NCI-H345 treated with DMSO at 0.1 percent for 48 hours (cell line): ENCODE data around the gene GMPPB.

Experiments used
- DNase-seq: peaks from one replicate; lab custom pipeline; 2025; ENCODE audit not compliant: unreplicated experiment; lab: John Stamatoyannopoulos, UW

GMPPB gene

DNA sequence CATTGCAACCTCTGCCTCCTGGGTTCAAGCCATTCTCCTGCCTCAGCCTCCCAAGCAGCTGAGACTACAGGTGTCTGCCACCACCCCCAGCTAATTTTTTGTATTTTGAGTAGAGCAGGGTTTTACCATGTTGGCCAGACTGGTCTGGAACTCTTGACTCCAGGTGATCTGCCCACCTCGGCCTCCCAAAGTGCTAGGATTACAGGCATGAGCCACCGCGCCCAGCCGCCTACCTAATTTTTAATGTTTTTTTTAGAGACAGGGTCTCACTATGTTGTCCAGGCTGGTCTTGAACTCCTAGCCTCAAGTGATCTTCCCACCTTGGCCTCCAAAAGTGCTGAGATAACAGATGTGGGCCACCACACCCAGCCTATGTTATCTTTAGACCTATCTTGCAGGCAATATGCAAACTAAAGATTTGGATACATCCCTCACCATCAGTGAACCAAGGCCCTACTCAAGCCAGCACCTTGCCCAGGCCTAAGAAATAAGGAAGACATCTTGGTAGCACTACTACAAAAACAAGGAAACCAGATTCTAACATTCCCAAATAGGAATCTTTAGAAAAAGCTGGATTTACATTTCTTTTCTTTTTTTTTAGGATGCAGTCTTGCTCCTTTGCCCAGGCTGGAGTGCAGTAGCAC lies 6.3 kb upstream of the GMPPB start:
- DNase-seq: no peak

DNA sequence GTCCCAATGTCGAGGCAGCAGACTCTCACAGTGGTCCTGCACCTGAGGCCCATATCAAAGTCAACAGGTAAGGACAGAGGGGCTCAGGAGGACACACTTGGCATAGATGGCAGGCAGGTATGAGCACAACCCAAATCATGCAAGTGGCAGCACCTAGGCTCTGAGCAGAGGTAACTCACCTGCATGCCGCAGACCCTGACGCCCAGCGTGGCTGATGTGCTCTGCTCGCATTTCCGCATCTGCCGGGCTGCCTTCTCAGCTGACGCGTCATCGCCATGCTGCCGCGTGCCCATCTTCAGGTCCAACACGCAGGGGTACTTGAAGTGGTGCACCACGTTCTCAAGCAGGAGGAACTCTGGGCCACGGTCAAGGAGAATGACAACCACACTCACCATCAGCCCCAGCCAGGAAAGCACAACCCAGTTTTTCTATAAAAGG lies 4.2 kb upstream of the GMPPB start:
- DNase-seq: no peak

DNA sequence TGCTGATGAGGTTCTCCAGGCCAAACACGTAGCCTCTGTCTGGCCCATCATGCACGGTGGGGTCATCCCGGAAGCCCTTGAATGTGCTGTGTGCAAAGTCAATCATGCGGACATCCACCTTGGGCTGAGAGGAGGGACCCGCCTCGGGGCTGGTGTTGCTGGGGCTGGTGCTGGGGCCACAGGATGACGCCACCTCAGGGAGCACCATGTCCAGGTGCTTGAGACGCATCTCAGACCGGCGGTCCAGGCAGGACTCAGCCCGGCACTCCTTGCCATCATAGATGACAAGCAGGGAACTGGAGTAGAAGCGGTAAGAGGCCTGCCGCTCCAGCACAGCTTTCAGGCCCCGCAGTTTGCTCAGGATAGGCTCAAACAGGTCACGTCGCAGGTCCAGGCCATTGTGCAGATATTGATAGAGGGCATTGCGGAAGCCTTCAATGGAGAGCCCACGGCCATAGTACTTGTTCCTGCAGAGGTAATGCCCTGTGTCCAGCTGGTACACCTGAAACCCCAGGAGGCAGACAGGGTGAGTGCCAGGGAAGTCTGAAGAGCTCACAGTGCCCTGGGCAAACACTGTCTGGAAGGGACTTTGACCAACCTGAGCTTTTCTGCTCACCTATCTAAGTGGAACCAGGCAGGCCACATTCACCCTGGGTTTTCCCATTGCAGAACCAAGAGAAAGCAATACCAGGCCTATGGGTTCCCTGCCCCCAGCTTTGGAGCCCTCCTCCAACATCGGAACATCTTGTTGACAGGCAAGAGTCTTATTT lies 3.6 kb upstream of the GMPPB start:
- DNase-seq: no peak

DNA sequence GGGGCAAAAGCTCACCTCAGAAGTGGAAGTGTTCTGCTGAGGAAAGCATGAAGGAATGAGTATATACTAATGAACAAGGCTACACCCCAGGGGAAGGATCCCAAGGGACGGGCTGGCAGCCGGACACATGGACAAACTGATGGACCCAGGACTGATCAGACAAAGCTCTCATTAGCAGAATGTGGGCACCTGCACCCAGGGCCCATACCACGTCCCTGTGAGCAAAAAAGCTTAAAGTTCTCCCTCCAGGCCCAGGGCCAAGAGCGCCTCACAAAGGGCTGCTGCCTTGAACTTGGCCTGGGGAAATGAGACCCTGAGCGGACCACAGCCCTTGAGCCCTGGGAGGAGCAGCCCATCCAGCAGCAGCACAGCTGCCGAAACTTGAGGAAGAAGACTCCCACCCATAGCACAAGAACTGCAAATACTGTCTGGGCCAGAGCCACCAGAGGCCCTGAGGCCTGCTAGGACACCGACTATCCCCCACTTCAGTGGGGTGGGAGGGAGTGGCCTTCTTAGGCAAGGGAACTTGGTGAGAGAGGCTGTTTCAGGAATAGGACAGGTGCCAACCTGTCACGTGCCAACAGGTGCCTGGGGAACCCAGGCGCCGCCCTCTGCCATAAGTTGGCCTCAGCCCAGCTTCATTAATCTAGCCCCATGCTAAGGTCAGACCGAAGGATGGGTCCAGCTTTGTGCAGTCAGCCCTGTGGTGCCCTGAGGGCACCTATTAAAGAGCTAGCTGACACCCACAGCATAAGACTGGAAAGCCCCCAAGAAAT lies 2.3 kb upstream of the GMPPB start:
- DNase-seq: no peak

DNA sequence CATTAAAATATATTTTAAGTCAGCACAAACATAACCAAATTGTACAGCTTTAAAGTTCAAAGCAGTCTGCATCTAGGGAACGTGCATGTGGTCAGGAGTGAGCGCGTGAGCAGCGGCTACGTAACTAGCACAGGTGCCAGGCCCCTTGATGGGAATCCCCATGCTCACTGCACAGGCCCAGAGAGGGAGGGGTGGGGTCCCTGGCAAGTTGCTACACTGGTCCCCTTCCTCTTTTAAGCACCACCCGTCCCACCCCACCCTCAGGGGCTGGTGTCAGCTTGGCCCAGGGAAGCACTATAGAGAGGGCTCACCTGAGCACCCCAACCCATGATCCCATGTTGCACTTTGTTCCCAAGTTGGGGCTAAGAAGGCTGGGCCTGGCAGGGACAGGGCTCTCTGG lies 835 bp upstream of the GMPPB start:
- no peak for DNase-seq

DNA sequence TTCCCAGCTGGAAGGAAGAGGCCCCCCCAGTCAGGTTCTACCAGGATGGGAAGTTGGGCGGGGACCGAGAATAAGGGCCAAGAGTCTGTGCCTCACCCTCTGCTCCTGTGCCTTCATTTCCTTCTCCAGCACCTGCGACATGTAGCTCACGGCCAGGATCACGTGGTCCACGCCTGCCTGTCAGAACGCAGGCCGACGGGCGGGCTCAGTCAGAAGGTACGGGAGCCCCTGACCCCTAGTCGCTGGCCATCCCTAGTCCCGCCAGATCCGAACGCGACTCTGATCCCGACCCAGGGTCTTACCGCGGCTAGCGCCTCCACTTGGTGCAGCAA lies 489 bp downstream of the GMPPB start:
- DNase-seq: no peak

DNA sequence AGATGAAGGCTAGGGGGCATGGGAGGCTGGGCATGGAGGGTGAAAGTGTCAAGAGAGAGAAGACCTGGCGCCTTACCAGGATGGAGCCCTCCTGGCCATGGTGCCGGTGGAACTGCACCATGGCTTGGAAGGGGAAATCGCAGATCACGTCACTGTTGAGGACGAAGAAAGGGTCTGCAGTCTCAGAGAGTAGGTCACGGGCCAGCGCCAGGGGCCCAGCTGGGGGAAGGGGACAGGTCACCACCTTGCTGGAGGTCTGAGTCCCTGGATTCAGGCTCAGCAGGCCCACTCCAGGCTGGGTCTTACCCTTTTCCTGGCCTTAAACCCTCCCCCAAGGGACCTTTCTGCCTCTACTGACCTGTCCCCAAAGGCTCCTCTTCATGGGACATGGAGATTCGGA lies 855 bp downstream of the GMPPB start:
- DNase-seq: no peak

DNA sequence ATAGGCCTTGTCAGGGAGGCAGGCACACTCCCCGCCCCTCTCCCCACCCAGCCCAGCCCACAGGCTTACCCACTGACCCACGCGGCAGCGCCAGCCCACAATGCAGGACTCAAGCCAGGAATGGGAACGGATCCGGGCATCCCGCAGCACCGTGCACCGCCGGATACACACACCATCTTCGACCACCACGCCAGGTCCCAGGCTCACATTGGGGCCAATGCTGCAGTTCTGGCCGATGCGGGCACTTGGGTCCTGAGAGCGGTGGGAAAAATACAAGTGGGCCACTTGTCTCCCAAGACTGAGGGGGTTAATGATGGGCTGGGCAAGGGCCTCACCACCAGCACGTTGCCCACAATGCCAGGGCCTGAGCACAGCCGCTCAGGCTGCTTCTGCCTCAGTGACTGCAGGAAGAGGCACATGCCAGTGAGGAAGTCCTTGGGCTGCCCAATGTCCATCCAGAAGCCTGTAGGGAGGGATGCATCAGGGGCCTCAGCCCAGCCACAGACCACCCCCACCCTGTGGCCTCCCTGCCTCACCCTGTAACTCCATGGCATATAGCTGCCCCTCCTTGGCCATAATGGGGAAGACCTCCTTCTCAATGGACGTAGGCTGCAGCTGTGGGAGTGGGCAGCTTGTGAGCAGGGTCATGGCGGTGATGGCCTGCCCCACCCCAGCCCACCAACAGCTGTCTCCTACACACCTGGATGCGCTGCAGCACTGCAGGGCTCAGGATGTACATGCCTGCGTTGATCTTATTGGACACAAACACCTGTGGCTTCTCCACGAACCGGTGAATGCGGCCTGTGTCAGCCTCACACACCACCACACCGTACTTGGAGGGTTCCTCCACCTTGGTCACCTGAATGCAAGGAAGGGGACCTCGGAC lies 1.6 kb downstream of the GMPPB start:
- no peak for DNase-seq

DNA sequence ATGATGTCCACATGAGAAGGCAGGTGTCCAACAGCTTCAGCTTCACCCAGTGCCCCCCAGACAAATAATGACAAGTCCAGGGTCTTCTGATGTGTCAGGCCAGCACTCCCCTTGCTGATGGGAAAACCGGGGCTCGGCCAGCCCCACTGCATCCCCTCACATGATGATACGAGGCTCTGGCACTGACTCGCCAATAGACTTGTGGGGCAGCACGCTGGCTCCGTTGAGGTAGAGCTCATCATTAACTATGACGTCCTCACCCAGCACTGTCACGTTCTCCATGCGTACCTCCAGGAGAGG lies 2.2 kb downstream of the GMPPB start:
- DNase-seq: no peak

DNA sequence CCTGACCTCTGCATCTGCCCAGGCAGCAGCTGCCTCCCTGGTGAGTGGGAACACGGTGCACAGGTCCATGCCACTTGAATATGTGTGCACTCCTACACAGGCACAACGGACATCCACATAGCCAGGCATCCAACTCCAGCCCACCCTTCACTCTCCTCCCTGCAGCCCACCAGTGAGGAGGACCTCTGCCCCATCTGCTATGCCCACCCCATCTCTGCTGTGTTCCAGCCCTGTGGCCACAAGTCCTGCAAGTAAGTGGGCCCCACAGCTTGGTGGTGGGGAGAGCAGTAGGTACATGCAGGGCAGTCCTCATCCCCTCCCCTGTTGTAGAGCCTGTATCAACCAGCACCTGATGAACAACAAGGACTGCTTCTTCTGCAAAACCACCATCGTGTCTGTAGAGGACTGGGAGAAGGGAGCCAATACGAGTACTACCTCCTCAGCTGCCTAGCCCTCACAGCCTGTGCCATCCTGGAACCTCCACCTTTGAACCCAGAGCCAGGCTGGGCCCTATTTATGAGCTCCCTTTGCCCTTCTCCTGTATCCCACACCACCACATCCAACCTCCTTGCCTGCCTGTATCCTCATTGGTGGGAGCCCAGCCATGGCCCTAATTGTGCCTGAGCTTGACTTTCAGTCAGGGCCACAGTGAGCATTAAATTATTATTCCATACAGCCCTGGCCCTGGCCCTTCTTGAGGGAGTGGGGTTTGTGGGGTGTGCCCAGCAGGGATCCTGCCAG lies 2.7 kb downstream of the GMPPB start:
- DNase-seq: no peak

DNA sequence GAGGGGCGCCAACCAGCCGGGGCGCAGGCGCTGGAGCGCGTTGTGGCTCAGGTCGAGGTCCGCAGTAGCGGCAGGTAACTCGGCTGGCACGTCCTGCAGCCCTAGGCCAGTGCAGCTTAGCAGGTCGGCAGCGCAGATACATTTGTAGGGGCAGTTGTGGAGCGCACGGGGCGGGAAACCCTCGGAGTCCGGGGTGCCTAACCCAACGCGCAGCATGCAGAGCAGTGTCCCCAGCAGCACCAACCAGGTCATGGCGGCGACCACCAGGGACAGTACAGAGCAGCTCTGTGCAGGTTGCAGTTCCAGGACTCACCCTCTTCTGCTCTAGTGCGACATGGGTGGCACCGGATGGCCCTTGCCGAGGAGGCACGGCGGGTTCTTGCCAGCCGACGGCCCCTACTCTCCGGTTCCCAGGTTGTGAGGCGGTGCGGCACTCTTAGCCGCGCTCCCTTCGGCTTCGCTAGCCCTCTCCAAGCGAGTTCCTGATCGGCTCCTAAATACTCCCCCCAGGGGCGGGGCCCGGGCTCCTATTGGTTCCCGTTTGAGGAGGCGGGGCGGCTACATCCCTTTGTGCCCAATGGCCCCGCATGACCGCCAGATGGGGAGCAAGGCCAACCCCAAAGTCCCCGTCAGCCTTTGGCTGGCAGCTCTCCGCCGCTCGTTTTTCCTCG lies 4.4 kb downstream of the GMPPB start, which contains the start of gene AMIGO3:
AMIGO3 (minus strand) TSS at position 471 of the 671 bp plus-strand sequence; CDS start at position 252, 219 bp downstream.
- DNase-seq: peak; percentile 51

DNA sequence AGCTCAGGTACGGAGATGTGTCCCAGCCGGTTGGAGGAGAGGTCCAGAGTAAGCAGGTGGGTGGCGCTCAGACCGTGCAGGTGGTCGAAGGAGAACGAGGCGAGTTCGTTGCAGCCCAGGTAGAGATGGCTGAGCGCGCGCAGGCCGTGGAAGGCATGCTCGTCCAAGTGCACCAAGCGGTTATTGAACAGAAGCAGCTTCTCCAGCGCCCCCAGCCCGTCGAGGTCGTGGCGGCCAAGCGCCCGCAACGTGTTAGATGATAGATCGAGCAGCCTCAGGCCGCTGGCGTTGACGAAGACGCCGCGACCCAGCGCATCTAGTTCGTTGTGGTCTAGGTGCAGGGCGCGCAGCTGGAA lies 4.9 kb downstream of the GMPPB start:
- DNase-seq: no peak

DNA sequence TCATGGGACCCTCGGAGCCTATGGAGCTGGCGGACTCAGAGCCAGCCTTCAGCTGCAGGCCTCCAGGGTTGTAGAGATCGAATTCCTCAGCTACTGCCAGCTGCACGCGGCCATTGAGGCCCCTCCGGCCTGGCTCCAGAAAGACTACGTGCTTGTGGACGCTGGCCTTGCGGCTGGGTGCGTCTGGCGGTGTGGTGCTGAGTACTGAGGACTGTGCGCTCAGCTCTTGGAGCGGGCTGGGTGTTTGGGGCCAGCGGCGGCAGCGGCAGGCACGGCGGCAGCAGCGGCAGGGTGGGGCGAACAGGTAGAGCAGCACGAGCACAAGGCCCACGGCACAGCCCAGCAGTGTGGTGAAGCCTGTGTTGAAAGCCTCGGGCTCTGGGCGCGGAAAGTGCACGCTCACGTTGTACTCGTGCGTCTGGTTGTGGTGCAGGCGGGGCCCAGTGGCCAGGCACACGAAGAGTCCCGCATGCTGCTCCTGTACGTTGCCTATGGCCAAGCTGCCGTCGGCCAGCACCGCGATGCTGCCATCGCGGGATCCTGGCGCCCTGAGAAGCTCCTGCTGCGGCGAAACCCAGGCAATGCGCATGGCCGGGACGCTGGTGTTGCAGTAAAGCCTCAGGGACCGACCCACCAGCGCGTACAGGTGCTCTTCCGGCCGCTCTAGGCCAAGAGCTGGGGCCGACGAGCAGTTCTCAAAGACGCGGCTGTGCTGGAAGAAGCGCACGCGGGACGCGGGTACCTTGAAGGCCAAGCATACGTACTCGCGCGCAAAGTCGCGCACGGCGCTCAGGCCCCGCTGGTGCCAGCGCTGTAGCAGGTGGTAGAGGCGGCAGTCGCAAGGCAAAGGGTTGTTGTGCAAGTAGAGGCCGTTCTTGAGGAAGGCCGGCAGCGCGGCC lies 5.5 kb downstream of the GMPPB start:
- no peak for DNase-seq

DNA sequence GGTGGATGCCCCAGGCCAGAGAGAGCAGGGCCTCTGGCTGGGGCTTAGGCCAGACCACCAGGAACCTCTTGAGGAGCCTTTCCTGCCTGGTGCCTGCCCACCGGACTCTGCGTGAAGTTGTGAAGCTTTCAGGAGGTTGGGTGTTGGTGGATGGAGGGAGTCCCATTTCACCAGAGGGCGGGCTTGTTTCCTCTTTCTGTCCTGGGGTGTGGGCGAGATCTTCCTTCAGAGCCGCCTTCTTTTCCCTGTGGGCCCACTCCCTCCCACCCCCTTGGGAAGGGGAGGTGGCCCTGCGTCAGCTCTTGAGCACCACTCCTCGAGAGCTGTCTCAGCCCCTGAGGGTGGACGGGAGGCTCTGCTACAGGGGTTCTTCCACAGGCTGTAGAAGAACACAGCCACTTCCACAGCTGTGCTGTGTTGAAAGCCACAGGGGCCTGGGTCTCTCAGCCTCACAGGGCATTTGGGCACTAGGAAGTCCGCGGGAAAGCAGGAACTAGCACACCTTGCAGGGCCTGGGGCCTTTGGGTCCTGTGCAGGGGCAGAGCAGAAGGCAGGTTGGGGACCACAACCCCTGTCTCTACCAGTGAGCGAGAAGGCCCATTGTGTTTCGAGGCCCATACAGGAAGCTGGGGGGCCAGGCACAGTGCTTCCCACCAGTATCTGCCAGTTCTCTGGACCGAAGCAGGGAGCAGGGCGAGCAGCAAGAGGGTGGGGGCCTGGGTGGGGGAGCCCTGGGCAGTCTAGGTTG lies 6.4 kb downstream of the GMPPB start:
- no peak for DNase-seq

DNA sequence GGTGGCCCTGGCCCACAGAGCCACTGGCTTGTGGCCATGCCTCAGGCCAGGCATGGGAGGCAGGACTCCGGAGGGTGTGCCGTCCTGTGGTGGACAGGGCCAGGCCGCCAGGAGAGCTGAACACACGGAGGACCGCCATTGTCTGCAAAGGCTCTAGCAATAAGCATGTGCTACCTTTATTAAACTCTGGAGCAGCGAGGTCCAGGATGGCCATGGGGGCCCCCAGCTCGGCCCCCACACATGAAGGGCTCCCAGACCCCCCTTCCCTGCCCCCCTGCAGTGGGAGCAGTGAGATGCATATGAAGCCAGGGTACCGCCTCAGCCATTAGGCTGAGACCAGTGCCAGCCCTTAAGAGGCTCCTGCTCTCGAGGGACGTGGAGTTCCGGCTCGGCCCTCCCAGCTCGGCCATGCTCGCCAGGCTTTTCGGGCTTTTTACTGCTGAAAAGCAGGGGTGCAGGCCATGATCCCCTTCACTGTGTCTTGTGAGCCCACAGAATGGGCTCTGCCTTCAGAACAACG lies 7.0 kb downstream of the GMPPB start:
- no peak for DNase-seq

DNA sequence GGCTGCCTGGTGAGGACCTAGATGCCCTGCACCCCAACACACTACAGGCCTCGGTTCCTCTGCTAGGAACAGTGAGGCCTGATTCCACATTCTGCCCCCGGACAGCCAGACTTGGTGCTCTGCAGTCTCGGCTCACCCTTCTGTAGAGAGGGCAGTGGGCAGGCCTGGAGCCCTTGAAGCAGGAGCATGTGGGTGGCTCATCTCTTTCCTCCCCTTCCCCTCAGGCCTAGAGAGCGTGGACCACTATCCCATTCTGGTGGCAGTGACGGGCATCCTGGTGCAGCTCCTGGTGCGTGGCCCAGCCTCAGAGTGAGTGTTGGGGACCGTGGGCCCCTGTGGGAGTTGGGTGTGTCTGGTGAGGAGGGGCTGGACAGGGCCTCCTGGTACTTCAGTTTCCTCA lies 7.6 kb downstream of the GMPPB start:
- no peak for DNase-seq

DNA sequence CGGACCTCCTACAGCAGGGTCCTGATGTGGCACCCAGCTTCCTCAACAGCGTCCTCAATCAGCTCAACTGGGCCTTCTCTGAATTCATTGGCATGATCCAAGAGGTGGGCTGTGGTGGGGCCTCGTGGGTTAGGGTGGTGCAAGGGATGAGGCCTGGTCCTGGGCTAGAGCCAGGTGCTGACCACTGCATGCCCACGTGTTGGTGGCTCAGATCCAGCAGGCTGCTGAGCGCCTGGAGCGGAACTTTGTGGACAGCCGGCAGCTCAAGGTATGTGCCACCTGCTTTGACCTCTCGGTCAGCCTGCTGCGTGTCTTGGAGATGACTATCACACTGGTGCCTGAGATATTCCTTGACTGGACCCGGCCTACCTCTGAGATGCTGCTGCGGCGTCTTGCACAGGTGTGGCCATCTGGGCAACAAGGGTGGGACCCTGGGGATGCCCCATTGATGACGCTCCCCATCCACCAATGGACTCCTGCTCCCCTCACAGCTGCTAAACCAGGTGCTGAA lies 8.1 kb downstream of the GMPPB start:
- DNase-seq: no peak
